SKM-1 treated with dmso at 0.1 percent for 144 hours (cell line): ENCODE results near the gene PLD4.
A peak's percentile ranks its signal among the peaks of the same experiment; 100 is the strongest.
"Not testable (repeated sequence)": the region's sequence is repeated elsewhere in the genome, so short reads cannot be mapped to it uniquely, and the experiment has no call there.

Experiments used
- DNase-seq: peaks from one replicate; lab custom pipeline; 2025; ENCODE audit not compliant: unreplicated experiment; lab: John Stamatoyannopoulos, UW

The PLD4 gene

DNA sequence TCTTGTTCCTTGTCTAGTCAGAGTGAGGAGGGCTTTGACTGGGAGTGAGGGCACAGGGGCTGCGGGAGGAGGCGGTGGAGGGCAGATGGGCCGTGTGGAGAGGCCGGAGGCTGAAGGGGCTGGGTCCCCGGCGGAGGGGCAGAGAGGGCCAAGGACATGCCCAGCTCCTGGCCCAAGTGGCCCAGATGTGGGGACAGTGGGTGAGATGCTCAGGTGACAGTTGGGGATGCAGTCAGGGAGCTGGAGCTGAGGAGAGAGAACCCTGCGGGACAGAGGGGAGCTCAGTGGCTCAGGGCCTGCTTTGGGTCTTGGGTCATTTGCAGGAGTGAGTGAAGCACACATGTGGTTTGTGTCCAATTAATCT is 26.5 kb upstream of the PLD4 start:
- no peak for DNase-seq

DNA sequence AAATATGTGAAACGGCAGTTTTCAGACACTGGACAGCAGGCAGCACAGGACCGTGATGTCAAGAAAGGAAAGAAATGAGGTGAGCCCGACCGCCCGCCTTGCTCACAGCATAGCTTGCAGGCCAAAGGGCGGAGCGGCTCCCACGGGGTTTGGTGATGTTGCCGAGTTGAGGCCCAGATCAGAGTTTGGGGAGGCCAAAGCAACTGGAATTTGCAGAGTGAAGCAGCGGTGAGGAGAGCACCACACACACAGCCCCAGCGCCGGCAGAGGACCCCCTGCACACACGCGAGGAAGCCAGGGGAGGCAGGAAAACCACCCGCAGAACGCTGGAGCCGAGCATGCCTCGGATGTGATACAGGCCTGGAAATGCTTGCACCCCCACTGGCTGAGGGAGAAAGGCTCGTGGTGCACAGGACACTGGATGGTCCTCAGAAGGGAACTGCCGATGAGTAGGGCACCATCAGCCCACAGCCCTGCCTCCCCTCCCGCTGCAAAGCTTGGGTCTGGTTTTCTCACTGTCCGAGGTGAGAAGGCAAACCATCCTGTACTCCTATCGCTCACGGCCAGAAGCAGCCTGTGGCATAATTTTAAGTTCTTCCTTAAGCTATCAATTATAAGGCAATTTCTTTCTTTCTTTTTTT is 25.7 kb upstream of the PLD4 start:
- DNase-seq, result no peak

DNA sequence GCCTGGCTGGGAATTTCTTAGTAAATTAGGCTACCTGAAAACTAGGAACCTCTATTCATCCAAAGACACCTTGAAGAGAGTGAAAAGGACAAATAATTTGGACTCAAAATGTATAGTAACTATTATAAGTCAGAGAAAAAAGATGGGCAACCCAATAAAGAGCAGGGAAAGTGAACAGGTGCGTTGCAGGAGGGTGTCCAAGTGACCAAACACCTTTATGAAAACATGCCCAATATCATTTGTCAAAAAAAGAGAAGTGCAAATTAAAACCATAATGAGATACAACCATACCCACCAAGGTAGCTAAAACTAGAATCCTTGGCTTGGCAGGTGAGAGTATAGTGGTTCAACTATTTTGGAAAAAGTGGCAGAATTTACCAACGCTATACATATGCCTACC is 24.9 kb upstream of the PLD4 start:
- no peak for DNase-seq

DNA sequence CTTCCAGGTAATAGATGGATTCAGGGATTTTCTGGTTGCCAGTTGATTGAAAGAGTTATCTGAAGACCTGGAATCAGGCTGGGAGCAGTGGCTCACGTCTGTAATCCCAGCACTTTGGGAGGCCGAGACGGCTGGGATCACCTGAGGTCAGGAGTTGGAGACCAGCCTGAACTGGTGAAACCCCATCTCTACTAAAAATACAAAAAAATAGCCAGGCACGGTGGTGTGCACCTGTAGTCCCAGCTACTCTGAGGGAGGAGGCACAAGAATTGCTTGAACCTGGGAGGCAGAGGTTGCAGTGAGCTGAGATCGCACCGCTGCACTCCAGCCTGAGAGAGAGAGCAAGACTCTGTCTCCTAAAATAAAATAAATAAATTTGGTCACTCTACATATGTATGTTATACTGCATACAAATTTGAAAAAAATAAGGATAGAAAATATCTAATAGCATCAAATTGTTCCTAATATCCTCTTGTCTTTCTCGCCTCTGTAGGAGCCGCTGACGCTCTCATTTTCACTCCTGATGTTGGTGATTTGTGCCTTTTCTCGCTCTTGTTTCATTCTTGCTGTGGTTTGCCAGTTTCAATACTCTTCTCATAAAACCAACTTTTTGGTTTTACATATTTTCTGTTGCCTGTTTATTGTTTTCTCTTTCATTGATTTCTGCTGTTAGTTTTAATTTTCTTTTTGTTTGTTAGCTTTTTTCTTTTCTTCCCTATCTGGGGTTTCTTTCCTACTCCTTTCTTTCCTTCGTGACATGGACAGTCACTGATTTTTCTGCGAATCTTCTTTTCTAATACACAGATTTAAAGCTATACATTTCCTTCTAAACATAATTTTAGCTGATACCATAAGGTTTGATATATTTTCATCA is 23.8 kb upstream of the PLD4 start:
- DNase-seq, result no peak

DNA sequence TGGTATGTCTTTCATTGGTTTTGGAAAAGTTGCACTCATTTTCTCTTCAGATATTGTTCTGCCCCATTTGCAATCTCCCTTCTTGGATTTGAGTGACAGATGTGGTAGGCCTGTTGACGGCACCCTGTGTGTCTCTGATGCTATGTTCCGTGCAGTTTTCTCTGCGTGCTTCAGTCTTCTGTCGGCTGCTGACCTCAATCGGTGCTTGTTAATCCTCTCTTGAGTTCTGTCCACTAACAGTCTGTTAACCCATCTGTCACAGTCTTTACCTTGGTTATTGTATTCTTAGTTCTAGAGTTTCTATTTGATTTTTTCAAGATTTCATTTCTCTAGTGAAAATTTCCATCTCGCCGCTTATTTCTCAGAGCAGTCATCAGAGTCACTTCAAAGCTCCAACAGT is 20.7 kb upstream of the PLD4 start:
- DNase-seq, result no peak

DNA sequence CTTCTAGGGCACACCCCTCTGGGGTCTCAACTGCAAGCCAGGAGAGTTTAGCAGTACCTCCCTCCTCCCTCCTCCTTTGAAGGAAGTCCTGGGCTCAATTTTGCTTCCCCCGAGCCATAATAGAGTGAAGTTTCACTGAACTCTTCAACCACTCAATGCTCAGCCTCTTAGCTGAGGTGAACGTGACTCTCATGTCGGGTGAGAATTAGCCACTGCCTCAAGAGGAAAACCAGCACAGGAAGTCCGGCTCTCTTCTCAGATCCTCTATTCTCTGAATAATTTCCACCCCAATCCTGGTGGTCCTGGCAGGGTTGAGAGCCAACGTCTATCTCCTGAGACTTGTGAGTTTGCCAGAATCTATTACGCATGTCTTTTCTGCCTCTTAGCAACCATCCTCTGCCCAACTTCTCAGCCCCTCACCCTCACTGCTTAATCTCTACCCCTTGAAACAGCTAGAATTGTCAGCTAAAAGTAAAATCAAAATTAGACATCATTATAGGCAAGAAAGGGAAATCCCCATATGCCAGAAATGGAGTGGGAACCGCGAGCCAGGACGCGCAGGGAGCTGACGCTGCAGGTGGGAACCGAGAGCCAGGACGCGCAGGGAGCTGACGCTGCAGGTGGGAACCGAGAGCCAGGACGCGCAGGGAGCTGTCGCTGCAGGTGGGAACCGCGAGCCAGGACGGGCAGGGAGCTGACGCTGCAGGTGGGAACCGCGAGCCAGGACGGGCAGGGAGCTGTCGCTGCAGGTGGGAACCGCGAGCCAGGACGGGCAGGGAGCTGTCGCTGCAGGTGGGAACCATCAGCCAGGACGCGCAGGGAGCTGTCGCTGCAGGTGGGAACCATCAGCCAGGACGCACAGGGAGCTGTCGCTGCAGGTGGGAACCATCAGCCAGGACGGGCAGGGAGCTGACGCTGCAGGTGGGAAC is 19.8 kb upstream of the PLD4 start:
- DNase-seq, result not testable (repeated sequence)

DNA sequence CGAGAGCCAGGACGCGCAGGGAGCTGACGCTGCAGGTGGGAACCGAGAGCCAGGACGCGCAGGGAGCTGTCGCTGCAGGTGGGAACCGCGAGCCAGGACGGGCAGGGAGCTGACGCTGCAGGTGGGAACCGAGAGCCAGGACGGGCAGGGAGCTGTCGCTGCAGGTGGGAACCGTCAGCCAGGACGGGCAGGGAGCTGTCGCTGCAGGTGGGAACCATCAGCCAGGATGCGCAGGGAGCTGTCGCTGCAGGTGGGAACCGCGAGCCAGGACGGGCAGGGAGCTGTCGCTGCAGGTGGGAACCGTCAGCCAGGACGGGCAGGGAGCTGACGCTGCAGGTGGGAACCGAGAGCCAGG is 19.1 kb upstream of the PLD4 start:
- not testable (repeated sequence) for DNase-seq

DNA sequence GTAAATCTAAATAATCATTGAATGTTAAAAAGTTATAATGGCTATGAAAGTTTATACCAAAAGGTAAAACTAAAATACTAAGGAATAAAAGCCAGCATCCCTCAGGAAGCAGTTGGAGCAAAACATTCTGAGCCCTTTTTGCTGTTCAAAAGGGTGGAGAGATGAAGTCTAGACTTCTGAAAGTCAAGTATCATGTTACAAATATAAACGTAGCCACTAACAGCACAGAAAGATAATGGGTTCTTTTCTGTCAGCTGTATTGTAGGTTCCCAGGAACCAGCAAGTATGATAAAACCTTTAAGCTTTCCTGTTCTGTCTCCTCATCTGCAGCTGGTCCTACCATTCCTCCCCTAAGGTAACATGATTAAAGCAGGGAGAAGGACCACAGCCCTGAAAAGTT is 16.4 kb upstream of the PLD4 start:
- DNase-seq, result no peak

DNA sequence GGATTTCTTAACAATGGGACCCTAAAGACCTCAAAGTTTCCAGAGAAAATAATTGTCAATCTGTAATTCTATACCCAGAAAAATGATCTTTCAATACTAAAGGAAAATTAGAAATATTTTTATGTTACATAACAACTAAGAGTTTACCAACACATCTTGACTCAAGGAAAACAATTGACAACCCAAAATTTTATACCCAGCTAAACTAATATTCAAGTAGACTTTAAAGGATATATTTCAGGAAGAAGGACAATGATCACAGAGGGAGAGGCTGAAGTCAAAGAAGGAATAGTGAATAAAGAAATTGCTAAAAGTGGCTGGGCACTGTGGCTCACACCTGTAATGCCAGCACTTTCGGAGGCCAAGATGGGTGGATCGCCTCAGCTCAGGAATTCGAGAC is 12.6 kb upstream of the PLD4 start:
- no peak for DNase-seq

DNA sequence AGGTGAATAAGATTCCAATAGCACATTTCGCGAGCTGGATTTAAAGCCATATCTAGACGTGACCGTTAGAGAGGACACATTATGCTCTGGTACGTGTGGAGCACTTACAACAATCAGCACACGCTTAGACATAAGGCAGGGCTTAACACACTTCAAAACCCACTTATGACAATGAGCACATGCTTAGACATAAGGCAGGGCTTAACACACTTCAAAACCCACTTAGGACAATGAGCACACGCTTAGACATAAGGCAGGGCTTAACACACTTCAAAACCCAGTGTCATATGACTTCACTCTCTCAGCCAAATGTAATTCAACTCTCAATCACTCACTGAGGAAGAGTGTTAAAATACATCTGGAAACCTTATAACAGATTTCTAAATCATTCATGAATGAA is 11.2 kb upstream of the PLD4 start:
- DNase-seq, result no peak

DNA sequence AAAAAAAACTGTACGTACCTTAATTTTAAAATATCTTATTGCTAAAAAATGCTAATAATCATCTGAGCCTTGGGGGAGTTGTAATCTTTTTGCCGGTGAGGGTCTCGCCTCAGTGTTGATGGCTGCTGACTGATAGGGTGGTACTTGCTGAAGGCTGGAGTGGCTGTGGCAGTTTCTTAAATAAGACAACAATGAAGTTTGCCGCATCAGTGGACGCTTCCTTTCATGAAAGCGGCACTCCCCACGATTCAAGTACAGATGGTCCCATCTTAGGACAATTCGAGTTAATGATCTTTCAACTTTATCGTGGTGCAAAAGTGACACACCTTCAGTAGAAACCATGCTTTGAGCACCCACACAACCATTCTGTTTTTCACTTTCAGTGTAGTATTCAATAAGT is 7.6 kb upstream of the PLD4 start:
- DNase-seq, result no peak

DNA sequence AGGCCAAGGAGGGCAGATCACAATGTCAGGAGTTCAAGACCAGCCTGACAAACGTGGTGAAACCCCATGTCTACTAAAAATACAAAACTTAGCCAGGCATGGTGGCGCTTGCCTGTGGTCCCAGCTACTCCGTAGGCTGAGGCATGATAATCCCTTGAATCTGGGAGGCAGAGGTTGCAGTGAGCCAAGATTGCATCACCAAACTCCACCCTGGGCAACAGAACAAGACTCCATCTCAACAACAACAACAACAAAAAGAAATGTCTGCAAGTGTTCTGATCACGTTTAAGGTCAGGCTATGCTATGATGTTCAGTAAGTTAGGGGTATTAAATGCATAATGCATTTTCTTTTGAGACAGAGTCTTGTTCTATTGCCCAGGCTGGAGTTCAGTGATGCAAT is 6.7 kb upstream of the PLD4 start:
- DNase-seq, result no peak

DNA sequence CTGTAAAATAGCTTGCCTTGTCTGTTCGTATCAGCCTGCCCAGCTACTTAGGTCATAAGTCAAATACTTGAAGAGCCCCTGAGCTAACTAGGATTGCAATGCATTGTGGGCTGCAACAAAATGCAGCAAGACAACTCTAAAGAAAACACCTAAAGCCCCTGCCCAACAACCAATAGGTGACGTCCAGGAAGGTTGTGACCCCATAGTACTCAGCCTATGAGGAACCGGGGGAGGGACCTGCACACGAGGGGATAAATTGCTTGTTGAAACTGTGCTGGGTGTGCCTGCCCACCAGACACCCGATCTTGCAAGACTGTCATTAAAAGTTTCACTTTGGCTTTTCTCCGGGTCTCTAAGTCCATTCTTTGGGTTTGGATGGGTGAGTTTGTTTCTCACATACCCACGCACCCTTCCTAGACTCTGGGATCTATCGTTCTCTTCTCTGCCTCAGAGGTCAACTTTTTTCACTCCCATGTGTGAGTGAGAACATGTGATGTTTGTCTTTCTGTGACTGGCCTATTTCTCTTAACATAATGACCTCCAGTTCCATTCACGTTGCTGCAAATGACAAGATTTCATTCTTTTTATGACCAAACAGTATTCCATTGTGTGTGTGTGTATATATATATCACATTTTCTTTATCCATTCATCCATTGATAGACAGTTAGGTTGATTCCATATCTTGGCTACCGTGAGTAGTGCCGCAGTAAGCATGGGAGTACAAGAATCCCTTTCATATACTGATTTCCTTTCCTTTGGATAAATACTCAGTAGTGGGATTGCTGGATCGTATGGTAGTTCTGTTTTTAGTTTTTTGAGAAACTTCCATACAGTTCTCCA is 5.3 kb upstream of the PLD4 start:
- not testable (repeated sequence) for DNase-seq

DNA sequence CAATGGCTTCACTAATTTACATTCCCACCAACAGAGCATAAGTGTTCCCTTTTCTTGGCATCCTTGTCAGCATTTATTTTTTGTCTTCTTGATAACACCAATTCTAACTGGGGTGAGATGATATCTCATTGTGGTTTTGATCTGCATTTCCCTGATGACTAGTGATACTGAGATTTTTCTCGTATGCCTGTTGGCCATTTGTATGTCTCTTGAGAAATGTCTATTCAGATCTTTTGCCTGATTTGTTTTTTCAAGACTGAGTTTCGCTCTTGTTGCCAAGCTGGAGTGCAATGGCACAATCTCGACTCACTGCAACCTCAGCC is 4.7 kb upstream of the PLD4 start:
- no peak for DNase-seq

DNA sequence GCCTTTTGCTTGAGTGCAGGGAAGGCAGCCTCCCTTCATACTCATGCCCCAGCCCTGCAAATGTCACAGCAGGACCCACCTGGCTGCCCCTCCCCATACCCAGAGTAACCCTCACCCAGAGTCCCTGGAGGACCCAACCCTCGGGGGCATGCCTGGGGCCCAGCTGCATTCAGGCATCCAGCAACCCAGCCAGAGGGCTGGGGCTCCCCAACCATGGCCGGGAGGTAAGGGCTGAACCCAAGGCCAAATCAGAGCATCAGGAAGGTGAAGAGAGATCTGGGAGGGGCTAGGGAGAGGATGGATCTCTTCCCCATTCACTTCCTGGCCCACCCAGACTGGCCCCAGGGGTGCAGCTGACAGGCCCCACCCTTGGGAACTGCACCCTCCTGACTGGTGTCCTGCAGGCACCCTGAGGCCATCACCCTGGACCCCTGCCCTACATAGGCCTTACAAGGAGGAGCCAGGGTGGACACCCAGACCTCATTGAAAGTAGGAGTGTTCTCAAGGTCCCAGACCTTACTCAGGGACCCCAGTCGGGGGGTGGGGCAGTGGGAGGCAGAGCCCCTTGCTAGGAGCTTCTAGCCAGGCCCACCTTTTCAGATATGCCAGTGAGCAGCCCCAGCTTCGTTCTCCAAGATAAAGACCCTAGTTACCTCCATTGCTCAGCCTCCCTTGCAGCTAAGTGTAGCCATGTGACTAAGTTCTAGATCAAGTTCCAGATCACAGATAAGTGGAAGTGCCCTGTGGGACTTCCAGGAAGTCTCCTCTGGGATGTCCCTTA is 849 bp upstream of the PLD4 start:
- DNase-seq, result no peak

DNA sequence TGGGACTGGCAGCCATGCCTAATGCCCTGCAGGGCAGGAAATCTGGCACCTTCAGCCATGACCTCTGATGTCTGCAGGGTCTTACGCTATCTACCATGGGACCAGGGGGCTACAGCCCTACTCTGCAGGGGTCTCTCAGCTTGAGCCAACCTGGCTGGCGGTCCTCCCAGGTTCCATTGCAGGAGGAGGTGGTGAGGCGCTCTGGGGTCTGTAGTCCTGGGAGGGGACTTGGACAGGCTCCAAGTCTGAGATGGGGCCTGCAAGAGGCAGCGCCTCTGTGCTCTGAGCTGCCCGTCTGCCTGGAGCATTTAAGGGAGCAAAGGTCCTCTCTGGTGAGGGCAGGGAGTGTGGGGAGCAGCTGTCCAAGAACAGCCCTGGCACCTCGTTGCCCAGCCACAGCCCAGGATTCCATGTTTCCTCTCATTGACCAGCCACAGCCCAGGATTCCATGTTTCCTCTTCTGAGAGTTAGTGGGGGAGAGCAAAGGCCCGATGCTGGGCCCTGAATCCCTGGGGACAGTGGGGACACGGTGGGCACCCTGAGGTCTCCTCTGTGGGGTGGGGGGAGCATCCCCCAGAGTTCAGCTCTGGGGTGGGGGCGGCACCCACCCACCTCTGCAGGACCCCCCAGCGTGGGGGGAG is 655 bp downstream of the PLD4 start:
- DNase-seq, result no peak

DNA sequence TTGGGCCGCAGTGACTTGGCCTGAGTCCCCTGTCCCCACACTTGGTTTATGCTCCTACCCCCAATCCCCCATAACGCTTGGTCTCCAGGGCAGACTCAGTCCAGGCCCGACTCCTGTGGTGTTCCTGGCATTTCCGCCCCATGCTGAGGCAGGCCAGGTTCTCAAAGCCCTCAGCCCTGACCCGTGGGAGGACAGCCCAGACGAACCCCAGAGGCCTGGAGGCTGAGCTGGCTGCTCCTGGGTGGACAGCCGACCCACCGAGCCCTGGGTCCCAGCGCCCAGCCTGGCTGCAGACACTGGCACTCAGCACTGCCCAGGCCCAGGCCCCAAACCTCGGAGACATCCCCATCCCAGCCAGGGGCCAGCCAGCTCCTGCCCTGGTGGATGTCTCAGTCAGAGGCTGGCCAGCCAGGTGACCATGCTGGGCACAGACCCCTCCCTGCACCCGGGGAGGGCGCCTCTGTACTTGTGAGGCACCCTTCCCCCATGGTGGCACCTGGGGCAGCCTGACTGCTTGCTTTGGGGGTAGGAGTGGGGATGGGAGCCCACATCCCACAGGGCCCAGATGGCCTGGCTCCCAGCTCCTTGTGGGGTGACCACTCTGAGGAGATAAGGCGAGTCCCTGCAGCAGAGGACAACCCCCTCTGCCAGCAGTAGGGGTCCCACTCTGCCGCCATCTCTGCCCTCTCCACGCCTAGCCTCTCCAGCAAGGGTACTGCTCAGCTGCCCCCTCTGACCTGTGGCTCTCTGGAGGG is 1.4 kb downstream of the PLD4 start:
- no peak for DNase-seq

DNA sequence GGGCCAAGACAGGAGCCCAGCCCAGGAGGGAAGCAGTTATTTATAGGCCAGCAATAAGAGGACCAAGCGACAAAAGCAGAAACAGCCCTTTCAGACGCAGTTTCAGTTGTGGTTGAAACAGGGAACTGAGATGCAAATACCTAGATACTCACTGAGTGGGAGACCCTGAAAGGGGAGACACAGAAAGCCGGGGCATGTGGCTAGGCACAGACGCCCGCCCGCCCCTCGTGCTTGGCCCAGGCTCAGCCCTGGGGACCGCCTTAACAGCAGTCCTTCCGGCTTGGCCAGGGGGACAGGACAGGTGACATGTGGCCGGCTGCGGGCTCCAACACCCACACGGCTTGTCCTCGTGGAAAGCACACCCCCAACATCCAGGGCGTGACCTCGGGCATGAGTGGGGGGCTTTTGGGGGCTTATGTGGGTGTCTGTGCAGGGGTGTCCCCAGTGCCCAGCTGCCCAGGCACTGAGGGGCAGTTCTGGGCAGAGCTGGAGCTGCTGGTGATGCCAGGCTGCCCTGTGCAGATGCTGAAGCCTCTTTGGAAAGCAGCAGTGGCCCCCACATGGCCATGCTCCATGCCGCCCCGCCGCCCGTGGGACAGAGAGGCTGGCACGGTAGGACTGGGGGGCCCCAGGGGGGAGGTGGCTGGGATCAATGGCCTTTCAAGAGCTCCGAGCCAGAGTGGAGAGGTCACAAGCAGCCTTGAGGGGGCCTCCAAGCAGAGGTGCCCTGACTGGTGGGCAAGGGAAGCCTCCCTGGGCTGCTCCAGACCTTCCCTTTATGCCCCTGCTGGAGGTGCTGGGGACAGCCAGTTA is 2.1 kb downstream of the PLD4 start:
- peak; percentile 42 for DNase-seq
